K562 (cell line): ENCODE measurements around the gene SDS.

Experiments
- HCFC1 ChIP-seq: IDR thresholded peaks from 2 replicates; pipeline ENCODE4 v1.6.1; 2012; ENCODE audit warnings: low read depth, low read length, improper control_type of control experiment
- RAD21 ChIP-seq, 2 experiments: fragments of 250-450 bp in 1 of 2; fragments of 450-650 bp in 1 of 2; sonication (Bioruptor Pico) in 1 of 2; formaldehyde crosslinking in 1 of 2; IDR thresholded peaks in 1 of 2; conservative IDR thresholded peaks in 1 of 2; 2 replicates each; pipeline versions ENCODE4 v1.4.0 to v1.8.0; 2020 to 2022; ENCODE audit warnings: mild to moderate bottlenecking in 2 of 2, moderate library complexity in 1 of 2
- RBBP5 ChIP-seq: fragments of 200-600 bp; sonication (generic); IDR thresholded peaks from 2 replicates; pipeline ENCODE4 v1.6.1; 2012; ENCODE audit warnings: borderline replicate concordance, mild to moderate bottlenecking, low read length, control low read depth, inconsistent platforms; ENCODE audit not compliant: insufficient read depth, poor library complexity, severe bottlenecking
- RBM15 ChIP-seq: fragments of 200-400 bp; formaldehyde crosslinking; IDR thresholded peaks from 2 replicates; pipeline ENCODE4 v1.6.1; 2018; ENCODE audit warnings: mild to moderate bottlenecking, low read length, moderate library complexity; ENCODE audit not compliant: insufficient read depth
- SMARCC2 ChIP-seq: fragments of 450-650 bp; IDR thresholded peaks from 2 replicates; pipeline ENCODE4 v1.6.1; 2017; ENCODE audit warnings: antibody characterized with exemption, moderate library complexity, mild to moderate bottlenecking, low read depth
- ZC3H4 ChIP-seq: sonication (generic); formaldehyde crosslinking; IDR thresholded peaks from 2 replicates; pipeline ENCODE4 v1.9.0; 2021; ENCODE audit warnings: missing genetic modification reagents, borderline replicate concordance
- TF ChIP-seq, protein P1 (sequence below): fragments of 150-350 bp; conservative IDR thresholded peaks from 2 replicates; pipeline ENCODE4 v1.6.1; 2014; ENCODE audit warnings: low read length

DNA sequence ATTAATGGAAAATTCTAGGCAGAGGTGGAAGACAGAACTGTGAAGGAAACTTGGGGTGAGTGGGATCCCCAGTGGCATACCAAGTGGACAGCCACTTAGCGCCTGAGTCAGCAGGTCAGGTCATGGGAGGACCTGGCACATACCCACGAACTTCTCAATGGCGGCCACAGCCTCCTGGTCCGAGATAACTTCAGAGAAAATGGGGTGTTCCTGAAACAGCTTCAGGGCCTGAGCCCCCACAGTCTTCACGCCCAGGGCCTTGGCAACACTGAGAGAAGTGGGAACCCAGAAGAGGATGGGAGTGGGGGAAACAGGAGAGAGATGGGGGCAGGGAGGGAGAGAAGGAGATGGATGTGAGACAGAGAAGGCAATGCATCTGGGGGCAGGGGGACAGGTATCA, 9.9 kb downstream of the SDS start:
- no peak for TF ChIP-seq RBM15
- TF ChIP-seq ZC3H4 (CRISPR knock-in tag), result no peak
- TF ChIP-seq RAD21 (CRISPR knock-in tag; conservative IDR thresholded peaks at IDR 0.05 in 1 of 2, IDR thresholded peaks at IDR 0.05 in 1 of 2), result no peak
- TF ChIP-seq, protein P1, sequence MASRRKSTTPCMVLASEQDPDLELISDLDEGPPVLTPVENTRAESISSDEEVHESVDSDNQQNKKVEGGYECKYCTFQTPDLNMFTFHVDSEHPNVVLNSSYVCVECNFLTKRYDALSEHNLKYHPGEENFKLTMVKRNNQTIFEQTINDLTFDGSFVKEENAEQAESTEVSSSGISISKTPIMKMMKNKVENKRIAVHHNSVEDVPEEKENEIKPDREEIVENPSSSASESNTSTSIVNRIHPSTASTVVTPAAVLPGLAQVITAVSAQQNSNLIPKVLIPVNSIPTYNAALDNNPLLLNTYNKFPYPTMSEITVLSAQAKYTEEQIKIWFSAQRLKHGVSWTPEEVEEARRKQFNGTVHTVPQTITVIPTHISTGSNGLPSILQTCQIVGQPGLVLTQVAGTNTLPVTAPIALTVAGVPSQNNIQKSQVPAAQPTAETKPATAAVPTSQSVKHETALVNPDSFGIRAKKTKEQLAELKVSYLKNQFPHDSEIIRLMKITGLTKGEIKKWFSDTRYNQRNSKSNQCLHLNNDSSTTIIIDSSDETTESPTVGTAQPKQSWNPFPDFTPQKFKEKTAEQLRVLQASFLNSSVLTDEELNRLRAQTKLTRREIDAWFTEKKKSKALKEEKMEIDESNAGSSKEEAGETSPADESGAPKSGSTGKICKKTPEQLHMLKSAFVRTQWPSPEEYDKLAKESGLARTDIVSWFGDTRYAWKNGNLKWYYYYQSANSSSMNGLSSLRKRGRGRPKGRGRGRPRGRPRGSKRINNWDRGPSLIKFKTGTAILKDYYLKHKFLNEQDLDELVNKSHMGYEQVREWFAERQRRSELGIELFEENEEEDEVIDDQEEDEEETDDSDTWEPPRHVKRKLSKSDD, result no peak
- no peak for TF ChIP-seq RBBP5
- no peak for TF ChIP-seq SMARCC2
- TF ChIP-seq HCFC1, result no peak
